SW 1271 (cell line): ENCODE measurements around the gene IDS.
A peak's percentile ranks its signal among the peaks of the same experiment; 100 is the strongest.

Source experiments
- DNase-seq, 2 experiments: peaks; one replicate each; lab custom pipeline; 2025; lab: John Stamatoyannopoulos, UW

IDS gene

GRCh38 chrX:149456476-149457245 is 48.4 kb downstream of the IDS start:
- DNase-seq: no peak

- DNase-seq: no peak
Observed at GRCh38 chrX:149455934-149456333, 49.2 kb downstream of the IDS start.

GRCh38 chrX:149453906-149454822 is 50.9 kb downstream of the IDS start:
- DNase-seq: no peak

- DNase-seq: peak; percentile 0 to 56
Observed at GRCh38 chrX:149453030-149453429, 52.1 kb downstream of the IDS start.

GRCh38 chrX:149433451-149433850 is 71.7 kb downstream of the IDS start:
- no peak for DNase-seq

- no peak for DNase-seq
Observed at GRCh38 chrX:149433051-149433450, 72.1 kb downstream of the IDS start.
